ENCODE data around the gene HSD17B4. TPM values are rescaled to one million over a fixed set of nuclear protein-coding genes. Genes with fewer than 3 reads are reported as not detected.
"Not testable (repeated sequence)": the region's sequence is repeated elsewhere in the genome, so short reads cannot be mapped to it uniquely, and the experiment has no call there.

The HSD17B4 gene
- total and polyA plus RNA-seq, 3 experiments from 2014 or later, result 51.7 to 84.6 (median 59.1) TPM

- Mint-ChIP-seq H3K27ac (no peak overlapping the region), H3K27me3 (no peaks in the 10 kb centered on the region), H3K36me3 (peaks cover 25 to 56% (median 31%) of the 10 kb centered on the region in 3 donors), H3K4me1 (peaks cover 2 to 12% (median 3%) of the 10 kb centered on the region in 3 donors), H3K4me3 (no peak overlapping the region), H3K9me3 (peaks cover 7 to 18% (median 9%) of the 10 kb centered on the region in 5 donors)
- Histone ChIP-seq H3K36me3 (ENCODE audit: insufficient read depth, low read length) (peaks cover 7% of the 10 kb centered on the region), H3K27ac (ENCODE audit: low read depth, low read length) (no peak overlapping the region), H3K9me3 (ENCODE audit: low read length) (no peaks in the 10 kb centered on the region), H3K27me3 (ENCODE audit: insufficient read depth, low read length, poor library complexity, severe bottlenecking) (no peaks in the 10 kb centered on the region), H3K4me1 (ENCODE audit: insufficient read depth, low read length) (no peaks in the 10 kb centered on the region), H3K4me3 (ENCODE audit: low read length) (no peak overlapping the region)
- ChIA-PET CTCF (no interaction called here), POLR2A (no interaction called here)
- no peak for DNase-seq
Measured at GRCh38 chr5:119473241-119473640, 20.9 kb downstream of the HSD17B4 start.

GRCh38 chr5:119476341-119476740, 24.0 kb downstream of the HSD17B4 start:
- peaks cover 0 to 2% (median under 1%) of the 10 kb centered on the region in 3 donors for H3K4me1 Mint-ChIP-seq
- H3K27me3 Mint-ChIP-seq, result no peaks in the 10 kb centered on the region
- H3K4me3 Mint-ChIP-seq, result no peak overlapping the region
- peak overlapping the region in 1 of 8 donors; percentile 67 for H3K27ac Mint-ChIP-seq
- Histone ChIP-seq H3K4me1 (ENCODE audit: insufficient read depth, low read length) (no peaks in the 10 kb centered on the region), H3K36me3 (ENCODE audit: insufficient read depth, low read length) (peaks cover 7% of the 10 kb centered on the region), H3K27ac (ENCODE audit: low read depth, low read length) (no peak overlapping the region), H3K9me3 (ENCODE audit: low read length) (no peaks in the 10 kb centered on the region), H3K27me3 (ENCODE audit: insufficient read depth, low read length, poor library complexity, severe bottlenecking) (no peaks in the 10 kb centered on the region), H3K4me3 (ENCODE audit: low read length) (no peak overlapping the region)
- CTCF ChIA-PET, result no interaction called here
- no peaks in the 10 kb centered on the region for H3K9me3 Mint-ChIP-seq
- peaks cover 21 to 61% (median 24%) of the 10 kb centered on the region in 3 donors for H3K36me3 Mint-ChIP-seq
- no peak for DNase-seq
- POLR2A ChIA-PET, result no interaction called here

DNA sequence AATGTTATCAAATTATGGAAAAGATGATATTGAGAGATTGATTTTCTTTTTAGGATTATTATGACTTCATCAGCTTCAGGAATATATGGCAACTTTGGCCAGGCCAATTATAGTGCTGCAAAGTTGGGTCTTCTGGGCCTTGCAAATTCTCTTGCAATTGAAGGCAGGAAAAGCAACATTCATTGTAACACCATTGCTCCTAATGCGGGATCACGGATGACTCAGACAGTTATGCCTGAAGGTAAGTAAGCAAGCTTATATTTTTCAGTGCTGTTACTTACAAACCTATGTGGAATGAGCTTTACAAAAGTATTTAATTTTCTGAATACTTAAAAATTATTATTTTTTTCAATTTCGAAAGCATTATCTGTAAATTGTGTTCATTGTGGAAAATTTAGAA, 26.5 kb downstream of the HSD17B4 start:
- H3K27ac Mint-ChIP-seq, result no peak overlapping the region
- Histone ChIP-seq H3K36me3 (ENCODE audit: insufficient read depth, low read length) (peaks cover 7% of the 10 kb centered on the region), H3K27me3 (ENCODE audit: insufficient read depth, low read length, poor library complexity, severe bottlenecking) (no peaks in the 10 kb centered on the region), H3K9me3 (ENCODE audit: low read length) (no peaks in the 10 kb centered on the region), H3K4me1 (ENCODE audit: insufficient read depth, low read length) (no peaks in the 10 kb centered on the region), H3K4me3 (ENCODE audit: low read length) (no peak overlapping the region), H3K27ac (ENCODE audit: low read depth, low read length) (no peak overlapping the region)
- ChIA-PET CTCF (no interaction called here), POLR2A (no interaction called here)
- no peaks in the 10 kb centered on the region for H3K27me3 Mint-ChIP-seq
- no peaks in the 10 kb centered on the region for H3K9me3 Mint-ChIP-seq
- H3K4me3 Mint-ChIP-seq, result no peak overlapping the region
- DNase-seq, result no peak
- no peaks in the 10 kb centered on the region for H3K4me1 Mint-ChIP-seq
- peaks cover 29 to 74% (median 30%) of the 10 kb centered on the region in 3 donors for H3K36me3 Mint-ChIP-seq

DNA sequence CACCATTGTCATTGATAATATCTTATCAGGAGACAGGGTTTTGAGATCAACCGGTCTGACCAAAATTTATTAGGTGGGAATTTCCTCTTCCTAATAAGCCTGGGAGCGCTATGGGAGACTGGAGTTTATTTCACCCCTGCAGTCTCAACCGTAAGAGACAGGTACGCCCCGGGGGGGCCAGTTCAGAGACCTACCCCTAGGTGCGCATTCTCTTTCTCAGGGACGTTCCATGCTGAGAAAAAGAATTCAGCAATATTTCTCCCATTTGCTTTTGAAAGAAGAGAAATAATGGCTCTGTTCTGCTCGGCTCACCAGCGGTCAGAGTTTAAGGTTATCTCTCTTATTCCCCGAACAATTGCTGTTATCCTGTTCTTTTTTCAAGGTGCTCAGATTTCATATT, 28.3 kb downstream of the HSD17B4 start:
- H3K27me3 ChIP-seq (ENCODE audit: insufficient read depth, low read length, poor library complexity, severe bottlenecking); DNase-seq; H3K4me3 Mint-ChIP-seq; H3K36me3 ChIP-seq (ENCODE audit: insufficient read depth, low read length); H3K27me3 Mint-ChIP-seq; H3K27ac ChIP-seq (ENCODE audit: low read depth, low read length); CTCF ChIA-PET; H3K4me1 Mint-ChIP-seq; H3K4me3 ChIP-seq (ENCODE audit: low read length); H3K9me3 ChIP-seq (ENCODE audit: low read length); POLR2A ChIA-PET; H3K27ac Mint-ChIP-seq; H3K4me1 ChIP-seq (ENCODE audit: insufficient read depth, low read length); H3K9me3 Mint-ChIP-seq: not testable (repeated sequence)
- H3K36me3 Mint-ChIP-seq, result peaks cover 33 to 82% (median 35%) of the 10 kb centered on the region in 3 donors

- H3K4me3 Mint-ChIP-seq, result no peak overlapping the region
- Histone ChIP-seq H3K4me3 (ENCODE audit: low read length) (no peak overlapping the region), H3K9me3 (ENCODE audit: low read length) (no peaks in the 10 kb centered on the region), H3K36me3 (ENCODE audit: insufficient read depth, low read length) (peaks cover 1% of the 10 kb centered on the region), H3K4me1 (ENCODE audit: insufficient read depth, low read length) (no peaks in the 10 kb centered on the region), H3K27me3 (ENCODE audit: insufficient read depth, low read length, poor library complexity, severe bottlenecking) (no peaks in the 10 kb centered on the region), H3K27ac (ENCODE audit: low read depth, low read length) (no peak overlapping the region)
- CTCF ChIA-PET, result no interaction called here
- no peak overlapping the region for H3K27ac Mint-ChIP-seq
- no peaks in the 10 kb centered on the region for H3K9me3 Mint-ChIP-seq
- POLR2A ChIA-PET, result no interaction called here
- H3K4me1 Mint-ChIP-seq, result peaks cover 0 to 5% (median 0%) of the 10 kb centered on the region in 3 donors
- no peak for DNase-seq
- no peaks in the 10 kb centered on the region for H3K27me3 Mint-ChIP-seq
- H3K36me3 Mint-ChIP-seq, result peaks cover 29 to 74% (median 31%) of the 10 kb centered on the region in 3 donors
Measured at GRCh38 chr5:119483155-119483554, 30.9 kb downstream of the HSD17B4 start.

DNA sequence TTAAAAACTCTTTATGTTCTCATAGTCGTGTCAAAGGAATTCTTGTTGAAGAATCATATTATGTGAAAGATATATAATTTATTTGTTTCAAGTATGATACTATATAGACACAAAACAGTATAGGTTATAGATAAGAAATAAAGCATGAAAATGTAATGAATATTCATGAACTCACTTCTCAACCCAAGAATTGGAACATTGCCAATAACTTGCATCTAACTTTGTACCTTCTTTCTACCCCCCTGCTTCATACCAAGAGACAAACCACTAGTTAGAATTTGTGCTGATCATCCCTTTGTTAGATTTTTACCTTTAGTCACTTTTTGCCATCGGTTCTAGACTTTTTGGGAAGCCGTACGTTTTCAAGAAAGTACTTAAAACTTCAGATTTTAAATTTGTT, 32.6 kb downstream of the HSD17B4 start:
- ChIA-PET POLR2A (no interaction called here), CTCF (interaction anchor here (1.5 kb wide), 1 partner anchor 497 kb away, joined by 6 read pairs; the partner anchor contains the start of gene DTWD2)
- Histone ChIP-seq H3K4me3 (ENCODE audit: low read length) (no peak overlapping the region), H3K4me1 (ENCODE audit: insufficient read depth, low read length) (no peaks in the 10 kb centered on the region), H3K9me3 (ENCODE audit: low read length) (no peaks in the 10 kb centered on the region), H3K27ac (ENCODE audit: low read depth, low read length) (no peak overlapping the region), H3K27me3 (ENCODE audit: insufficient read depth, low read length, poor library complexity, severe bottlenecking) (no peaks in the 10 kb centered on the region), H3K36me3 (ENCODE audit: insufficient read depth, low read length) (no peaks in the 10 kb centered on the region)
- Mint-ChIP-seq H3K9me3 (no peaks in the 10 kb centered on the region), H3K4me3 (no peak overlapping the region), H3K4me1 (peaks cover 0 to 5% (median 0%) of the 10 kb centered on the region in 3 donors), H3K27me3 (no peaks in the 10 kb centered on the region), H3K36me3 (peaks cover 21 to 68% (median 31%) of the 10 kb centered on the region in 3 donors), H3K27ac (peak overlapping the region in 1 of 8 donors; percentile 35)
- DNase-seq, result no peak

DNA sequence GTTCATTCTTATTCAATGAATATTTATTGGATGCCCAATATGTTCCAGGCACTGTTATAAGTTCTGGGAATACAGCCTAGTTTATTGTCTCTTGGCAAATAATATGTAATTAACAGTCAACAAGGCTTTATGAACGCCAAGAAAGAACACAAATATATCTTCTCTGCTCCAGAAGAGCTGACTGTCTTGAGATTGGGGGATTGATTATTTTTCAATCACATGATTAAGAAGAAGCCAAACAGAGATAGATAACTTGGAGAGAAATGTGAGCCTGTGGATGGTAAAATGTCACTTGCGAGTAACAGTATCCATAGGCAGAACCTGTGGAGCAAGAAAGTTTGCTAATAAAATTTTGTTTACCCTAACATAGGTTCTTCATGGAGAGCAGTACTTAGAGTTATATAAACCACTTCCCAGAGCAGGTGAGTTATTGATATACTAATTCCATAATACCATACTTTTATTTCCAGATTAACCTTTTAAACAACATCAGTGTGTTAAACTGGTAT, 49.4 kb downstream of the HSD17B4 start:
- Histone ChIP-seq H3K9me3 (ENCODE audit: low read length) (peaks cover 4% of the 10 kb centered on the region), H3K36me3 (ENCODE audit: insufficient read depth, low read length) (no peaks in the 10 kb centered on the region), H3K4me1 (ENCODE audit: insufficient read depth, low read length) (no peaks in the 10 kb centered on the region), H3K27me3 (ENCODE audit: insufficient read depth, low read length, poor library complexity, severe bottlenecking) (no peaks in the 10 kb centered on the region), H3K27ac (ENCODE audit: low read depth, low read length) (no peak overlapping the region), H3K4me3 (ENCODE audit: low read length) (no peak overlapping the region)
- ChIA-PET CTCF (no interaction called here), POLR2A (no interaction called here)
- Mint-ChIP-seq H3K36me3 (peaks cover 33 to 65% (median 37%) of the 10 kb centered on the region in 3 donors), H3K27me3 (no peaks in the 10 kb centered on the region), H3K9me3 (peaks cover 8 to 21% (median 18%) of the 10 kb centered on the region in 5 donors), H3K27ac (no peak overlapping the region), H3K4me1 (peaks cover 2 to 4% (median 4%) of the 10 kb centered on the region in 3 donors), H3K4me3 (no peak overlapping the region)
- DNase-seq, result no peak

DNA sequence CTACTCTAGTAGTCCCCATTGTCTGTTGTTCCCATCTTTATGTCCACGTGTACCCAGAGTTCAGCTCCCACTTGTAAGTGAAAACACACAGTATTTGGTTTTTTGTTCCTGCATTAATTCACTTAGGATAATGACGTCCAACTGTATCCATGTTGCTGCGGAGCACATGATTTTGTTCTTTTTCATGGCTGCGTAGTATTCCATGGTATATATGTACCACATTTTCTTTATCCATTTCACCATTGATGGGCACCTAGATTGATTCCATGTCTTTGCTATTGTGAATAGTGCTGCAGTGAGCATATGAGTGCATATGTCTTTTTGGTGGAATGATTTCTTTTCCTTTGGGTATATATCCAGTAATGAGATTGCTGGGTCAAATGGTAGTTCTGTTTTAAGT, 51.6 kb downstream of the HSD17B4 start:
- H3K4me1 Mint-ChIP-seq; H3K27ac ChIP-seq (ENCODE audit: low read depth, low read length); H3K27ac Mint-ChIP-seq; DNase-seq; H3K36me3 ChIP-seq (ENCODE audit: insufficient read depth, low read length); CTCF ChIA-PET; H3K9me3 ChIP-seq (ENCODE audit: low read length); POLR2A ChIA-PET; H3K4me1 ChIP-seq (ENCODE audit: insufficient read depth, low read length); H3K4me3 ChIP-seq (ENCODE audit: low read length); H3K27me3 ChIP-seq (ENCODE audit: insufficient read depth, low read length, poor library complexity, severe bottlenecking); H3K4me3 Mint-ChIP-seq; H3K27me3 Mint-ChIP-seq: not testable (repeated sequence)
- Mint-ChIP-seq H3K9me3 (peaks cover 8 to 21% (median 18%) of the 10 kb centered on the region in 5 donors), H3K36me3 (peaks cover 38 to 61% (median 46%) of the 10 kb centered on the region in 3 donors)

Measured in CD8-positive, alpha-beta memory T cell (primary cell).